Heart left ventricle (tissue), 16 donors: ENCODE measurements around the gene HMGB2. TPM values are rescaled to one million over a fixed set of nuclear protein-coding genes. Genes with fewer than 3 reads are reported as not detected.

Source experiments
- ATAC-seq, 4 donors: fragments of 200-7000 bp; cut with Tn5 transposase; one replicate each; pipeline ENCODE4 v1.9.1; 2020 to 2022; ENCODE audit warnings: moderate library complexity in 4 of 4, mild to moderate bottlenecking in 3 of 4, moderate number of reproducible peaks in 1 of 4
- DNase-seq, 5 donors: peaks; one replicate each; pipeline ENCODE4 v3.0.0-alpha.2; 2020
- H3K27ac ChIP-seq, 12 donors: fragments of 200-600 bp; sonication (generic) in 4 of 12; one replicate each; pipeline versions ENCODE4 v1.5.0 to v1.8.0; 2016 to 2022; ENCODE audit warnings: mild to moderate bottlenecking in 2 of 12
- H3K27me3 ChIP-seq, 9 donors: fragments of 200-600 bp; sonication (generic) in 2 of 9; one replicate each; pipeline versions ENCODE4 v1.5.1 to v1.8.0; 2016 to 2022; ENCODE audit warnings: mild to moderate bottlenecking in 3 of 9
- H3K36me3 ChIP-seq, 9 donors: fragments of 200-600 bp; sonication (generic) in 2 of 9; one replicate each; pipeline versions ENCODE4 v1.5.0 to v1.8.0; 2018 to 2022; ENCODE audit warnings: mild to moderate bottlenecking in 2 of 9
- H3K4me1 ChIP-seq, 12 donors: fragments of 200-600 bp; sonication (generic) in 4 of 12; one replicate each; pipeline versions ENCODE4 v1.5.0 to v1.8.0; 2016 to 2022; ENCODE audit warnings: mild to moderate bottlenecking in 3 of 12
- H3K4me3 ChIP-seq, 12 donors: fragments of 200-600 bp; sonication (generic) in 4 of 12; one replicate each; pipeline versions ENCODE4 v1.5.0 to v1.8.0; 2017 to 2022; ENCODE audit warnings: mild to moderate bottlenecking in 9 of 12, moderate library complexity in 4 of 12
- H3K9me3 ChIP-seq, 12 donors: fragments of 200-600 bp; sonication (generic) in 4 of 12; one replicate each; pipeline versions ENCODE4 v1.5.0 to v1.8.0; 2016 to 2022; ENCODE audit warnings: mild to moderate bottlenecking in 1 of 12
- POLR2A ChIP-seq, 2 donors: fragments of 450-650 bp; IDR thresholded peaks; one replicate each; pipeline ENCODE4 v1.6.1; 2017; ENCODE audit warnings: antibody characterized with exemption in 2 of 2, mild to moderate bottlenecking in 2 of 2, moderate library complexity in 2 of 2
- WGBS, 4 donors: extraction: QIAGEN DNeasy Blood & Tissue Kit in 2 of 4; methylation state at CpG; one replicate each; pipeline versions ENCODE4 v1.1.5 to v1.1.7; 2013 to 2018; 5-methylcytosine and 5-hydroxymethylcytosine counted together
- intact Hi-C, 10 donors: fragments of 100-400 bp; cut with DNase I; formaldehyde crosslinking; loops; one replicate each; pipeline versions ENCODE4 v1.11.1 to v1.14.2; 2022
- polyA plus RNA-seq, 2 donors: library from polyadenylated mRNA; stranded (reverse); fragments of 200-250 nt; gene quantifications; one replicate each; pipeline ENCODE4 v1.2.3, GENCODE V29; 2013
- total RNA-seq, 9 donors: library from RNA; depleted of rRNA in 2 of 9; stranded (reverse); fragments of >200 nt in 2 of 9; fragmentation: NEBNext Ultra II Directional in 3 of 9; extraction: Animal tissue kit (Norgen Biotek cat#: 25700) in 3 of 9; gene quantifications; one replicate each; pipeline versions ENCODE4 v1.1.0 to v1.2.4, GENCODE V29; 2016 to 2023
- TF ChIP-seq, protein P1 (sequence below), 12 donors: fragments of 200-600 bp; sonication (generic) in 4 of 12; IDR thresholded peaks; one replicate each; pipeline versions ENCODE4 v1.5.0 to v1.8.0; 2018 to 2022; ENCODE audit warnings: antibody characterized with exemption in 12 of 12, mild to moderate bottlenecking in 5 of 12
- donor health status: ischemic (EF 13 %, LVEDD 7.1; RV severe dilation, severe dysfunction).
- donor health status: healthy with polysubstance abuse.
- donor health status: DM: no; HTN: yes; CAD: no.
- donor health status: DM: no; HTN: no; CAD: no.
- donor health status: ischemic (EF 25% LVEDD 6.9; RV normal size, moderate dysfunction).
- donor health status: ischemic (EF 25% LVEDD 5.7; RV mildly dilated, moderate dysfunction).
- donor health status: healthy.
- donor health status: DM: yes; HTN: yes; CAD: no.
- donor health status: ischemic (EF 35%, LVEDD 5.7; RV mildly dilated, moderate dysfunction).
- donor health status: nonischemic (EF 11% LVEDD 7.7; RV severe dilation, severe dysfunction).
- donor health status: DM: yes; HTN: yes; CAD: no.
- donor health status: PGD.
- donor health status: ischemic (EF 29% LVEDD 5.4; RV normal size, mild dysfunction).
- donor health status: nonischemic (EF 23%, LVEDD 6.1; RV moderate dilation, normal function).

The HMGB2 gene
- total and polyA plus RNA-seq, 11 donors: 28.5 to 88.9 (median 46.8) TPM

DNA sequence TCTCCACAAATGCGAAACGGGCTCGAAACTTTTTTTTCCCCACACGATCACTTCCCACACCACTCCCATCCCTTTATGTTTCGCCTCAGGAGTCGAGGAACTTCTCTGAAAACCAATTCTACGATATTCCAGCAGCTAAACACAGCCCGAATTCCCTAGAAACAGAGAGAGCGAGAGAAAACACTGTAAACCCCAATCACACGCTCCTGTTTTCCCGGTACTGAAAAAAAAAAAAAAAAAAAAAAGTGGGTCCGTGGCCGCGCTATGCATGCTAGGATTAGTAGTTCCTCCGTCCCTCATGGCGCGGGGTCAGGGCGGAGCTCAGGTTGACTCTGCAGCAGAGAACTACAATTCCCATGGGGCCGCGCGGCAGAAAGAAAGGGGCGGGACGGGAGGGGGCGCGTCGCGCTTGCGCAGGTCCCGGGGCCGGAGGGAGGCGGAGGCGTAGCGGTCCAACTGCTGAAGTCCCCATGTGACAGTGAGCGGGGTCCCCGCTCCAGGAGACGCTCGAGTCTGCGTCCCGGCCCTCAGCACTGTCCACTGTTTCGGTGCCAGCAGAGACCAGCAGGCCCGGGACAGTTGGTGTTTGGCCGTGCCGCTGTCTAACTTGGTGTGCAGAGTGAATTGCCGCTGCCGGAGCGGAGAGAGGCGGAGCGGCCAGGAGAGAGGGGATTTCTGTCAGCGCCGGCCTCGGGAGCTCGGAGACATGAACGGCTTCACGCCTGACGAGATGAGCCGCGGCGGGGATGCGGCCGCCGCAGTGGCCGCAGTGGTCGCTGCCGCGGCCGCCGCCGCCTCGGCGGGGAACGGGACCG, 36.5 kb upstream of the HMGB2 start, which contains the start of gene SAP30:
SAP30 (plus strand) TSS at position 478 of the 815 bp plus-strand sequence; CDS start at position 707, 229 bp downstream.
- ATAC-seq (peak; percentile 96 to 97 (median 96)), DNase-seq (peak; percentile 99)
- WGBS, 4 donors: 0 to 1% (median 1%) methylated on average over 39 to 72 of the region's 72 CpGs
- Histone ChIP-seq H3K27ac (peak within 1 kb of the TSS; percentile 91 to 99 (median 96)), H3K4me1 (peaks cover 0 to 65% (median 26%) of the 10 kb centered on the region in 12 donors), H3K27me3 (no peaks in the 10 kb centered on the region), H3K9me3 (no peaks in the 10 kb centered on the region), H3K4me3 (peak within 1 kb of the TSS; percentile 66 to 92 (median 85)), H3K36me3 (peaks cover 0 to 10% (median 0%) of the 10 kb centered on the region in 9 donors)
- peak; percentile 86 to 98 for TF ChIP-seq POLR2A (IDR thresholded peaks at IDR 0.05)
- TF ChIP-seq, protein P1, sequence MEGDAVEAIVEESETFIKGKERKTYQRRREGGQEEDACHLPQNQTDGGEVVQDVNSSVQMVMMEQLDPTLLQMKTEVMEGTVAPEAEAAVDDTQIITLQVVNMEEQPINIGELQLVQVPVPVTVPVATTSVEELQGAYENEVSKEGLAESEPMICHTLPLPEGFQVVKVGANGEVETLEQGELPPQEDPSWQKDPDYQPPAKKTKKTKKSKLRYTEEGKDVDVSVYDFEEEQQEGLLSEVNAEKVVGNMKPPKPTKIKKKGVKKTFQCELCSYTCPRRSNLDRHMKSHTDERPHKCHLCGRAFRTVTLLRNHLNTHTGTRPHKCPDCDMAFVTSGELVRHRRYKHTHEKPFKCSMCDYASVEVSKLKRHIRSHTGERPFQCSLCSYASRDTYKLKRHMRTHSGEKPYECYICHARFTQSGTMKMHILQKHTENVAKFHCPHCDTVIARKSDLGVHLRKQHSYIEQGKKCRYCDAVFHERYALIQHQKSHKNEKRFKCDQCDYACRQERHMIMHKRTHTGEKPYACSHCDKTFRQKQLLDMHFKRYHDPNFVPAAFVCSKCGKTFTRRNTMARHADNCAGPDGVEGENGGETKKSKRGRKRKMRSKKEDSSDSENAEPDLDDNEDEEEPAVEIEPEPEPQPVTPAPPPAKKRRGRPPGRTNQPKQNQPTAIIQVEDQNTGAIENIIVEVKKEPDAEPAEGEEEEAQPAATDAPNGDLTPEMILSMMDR (IDR thresholded peaks at IDR 0.05): no peak
- intact Hi-C loops: loop anchor here in 8 of 10 donors (1.0 to 5.0 kb wide), 5 partner anchors 36 to 47 kb away; partner anchors contain the start of gene HMGB2 (in 8 of the 8)

GRCh38 chr4:173370130-173370476, 35.9 kb upstream of the HMGB2 start:
- TF ChIP-seq, protein P1 (IDR thresholded peaks at IDR 0.05): no peak
- peak in 1 of 2 donors; percentile 2 for TF ChIP-seq POLR2A (IDR thresholded peaks at IDR 0.05)
- Histone ChIP-seq H3K36me3 (peaks cover 0 to 6% (median 0%) of the 10 kb centered on the region in 9 donors), H3K4me1 (peaks cover 0 to 63% (median 26%) of the 10 kb centered on the region in 12 donors), H3K4me3 (peak overlapping the region; percentile 66 to 92 (median 85)), H3K9me3 (no peaks in the 10 kb centered on the region), H3K27me3 (no peaks in the 10 kb centered on the region), H3K27ac (peak overlapping the region; percentile 91 to 99 (median 96))
- intact Hi-C loops: loop anchor here in 8 of 10 donors (1.0 to 5.0 kb wide), 5 partner anchors 35 to 47 kb away; partner anchors contain the start of gene HMGB2 (in 8 of the 8)
- peak; percentile 70 to 83 (median 76) for DNase-seq
- peak; percentile 6 to 43 (median 26) for ATAC-seq
- 0% methylated on average over 11 to 14 of the region's 14 CpGs for WGBS, 4 donors

DNA sequence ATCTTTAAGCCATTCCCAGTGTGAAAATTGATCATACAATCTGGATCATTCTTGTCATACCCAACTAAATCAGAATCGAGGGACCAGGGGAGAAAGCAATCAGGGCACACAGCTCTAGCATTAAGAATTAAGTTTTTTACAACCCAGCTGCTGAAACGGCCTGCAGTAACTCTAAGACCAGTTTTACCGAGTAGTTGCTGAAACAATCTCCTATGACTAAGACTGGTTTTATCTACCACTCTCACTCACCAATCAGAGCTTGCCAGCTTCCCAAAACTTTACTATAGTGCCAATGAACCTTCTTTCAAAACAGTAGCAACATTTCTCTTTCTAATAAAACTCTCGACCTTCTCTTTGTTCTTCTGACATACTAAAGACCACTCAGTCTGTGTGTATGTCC, 33.8 kb upstream of the HMGB2 start:
- H3K36me3 ChIP-seq: no peaks in the 10 kb centered on the region
- H3K27ac ChIP-seq: peak overlapping the region in 6 of 12 donors; percentile 5 to 99 (median 22)
- H3K4me1 ChIP-seq: peaks cover 0 to 45% (median 16%) of the 10 kb centered on the region in 12 donors
- H3K27me3 ChIP-seq: no peaks in the 10 kb centered on the region
- TF ChIP-seq POLR2A (IDR thresholded peaks at IDR 0.05): no peak
- TF ChIP-seq, protein P1 (IDR thresholded peaks at IDR 0.05): no peak
- no peak for DNase-seq
- ATAC-seq: no peak
- H3K9me3 ChIP-seq: no peaks in the 10 kb centered on the region
- peak overlapping the region in 5 of 12 donors; percentile 0 to 92 (median 76) for H3K4me3 ChIP-seq
- intact Hi-C loops: loop anchor here in 3 of 10 donors (2.0 to 5.0 kb wide), 3 partner anchors 33 to 49 kb away; partner anchors contain the start of gene HMGB2 (in 2 of the 3)
- 43 to 59% (median 50%) methylated on average over 4 of the region's 4 CpGs for WGBS, 4 donors

DNA sequence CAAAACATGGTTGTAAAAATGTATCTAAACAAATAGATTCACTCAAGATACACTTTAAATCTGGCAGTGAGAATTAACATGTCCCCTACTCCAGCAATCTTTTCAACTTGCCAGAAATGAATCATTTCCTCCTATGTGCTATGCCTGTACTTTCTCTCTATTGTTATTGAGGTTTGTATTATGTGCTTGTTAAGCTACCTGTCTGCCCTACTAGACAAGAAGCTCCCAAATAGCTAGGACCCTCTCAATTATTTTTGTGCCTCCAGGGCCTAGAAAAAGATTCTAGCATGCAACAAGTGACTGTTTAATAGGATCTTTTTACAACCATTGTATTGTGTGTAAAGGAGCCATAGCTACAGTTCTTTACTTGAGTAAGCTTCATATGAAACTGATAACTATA, 33.1 kb upstream of the HMGB2 start:
- peaks cover 0 to 3% (median 0%) of the 10 kb centered on the region in 9 donors for H3K36me3 ChIP-seq
- no peaks in the 10 kb centered on the region for H3K27me3 ChIP-seq
- peaks cover 0 to 38% (median 12%) of the 10 kb centered on the region in 12 donors for H3K4me1 ChIP-seq
- H3K27ac ChIP-seq: peak overlapping the region in 4 of 12 donors; percentile 5 to 97 (median 26)
- ATAC-seq (no peak), DNase-seq (no peak)
- intact Hi-C loops: loop anchor here in 2 of 10 donors (5.0 kb wide), 2 partner anchors 35 to 50 kb away; partner anchors contain the start of gene HMGB2 (in 1 of the 2)
- H3K9me3 ChIP-seq: no peaks in the 10 kb centered on the region
- TF ChIP-seq, protein P1 (IDR thresholded peaks at IDR 0.05): no peak
- no peak for TF ChIP-seq POLR2A (IDR thresholded peaks at IDR 0.05)
- peak overlapping the region in 1 of 12 donors; percentile 87 for H3K4me3 ChIP-seq
